HepG2 (cell line): Measurements from ENCODE around the gene SLC25A44. TPM values are rescaled to one million over a fixed set of nuclear protein-coding genes. Genes with fewer than 3 reads are reported as not detected.
A peak's percentile ranks its signal among the peaks of the same experiment; 100 is the strongest.

Source experiments
- ATAC-seq: fragments of 200-7000 bp; cut with Tn5 transposase; 3 replicates; pipeline ENCODE4 v1.9.1; 2020; ENCODE audit warnings: mild to moderate bottlenecking, moderate library complexity
- BruUV-seq: library from RNA; stranded (reverse); fragments of 400-500 nt; replicated peaks from 2 replicates; lab custom pipeline; 2021; lab: Mats Ljungman, UMichigan
- CTCF ChIA-PET: fragments of 300-600 bp; formaldehyde crosslinking; extraction: SDS; loops from one replicate; lab custom pipeline; 2021; ENCODE audit warnings: low total read pairs, inconsistent platforms, low intra/inter-chr PET ratio; lab: Yijun Ruan, JAX
- POLR2A ChIA-PET: fragments of 350-600 bp; sonication (Branson Sonifier 250); formaldehyde crosslinking; loops from one replicate; lab custom pipeline; 2020; ENCODE audit warnings: antibody characterized with exemption, inconsistent platforms; lab: Yijun Ruan, JAX
- DNase-seq: peaks from one replicate; pipeline ENCODE4 v3.0.0-alpha.2; 2015; ENCODE audit warnings: low spot score
- FAIRE-seq: peaks from 3 replicates; lab custom pipeline; 2011; peaks lifted over from hg19 to GRCh38; lab: Jason Lieb, UNC
- H2AFZ ChIP-seq: one replicate; pipeline ENCODE4 v1.6.1; 2011; ENCODE audit warnings: low read length, inconsistent platforms
- H3K27ac ChIP-seq: fragments of 300-600 bp; 3 replicates; pipeline ENCODE4 v1.8.0; 2011; ENCODE audit warnings: mixed run types, mild to moderate bottlenecking, mixed read lengths, low read length, inconsistent platforms; ENCODE audit not compliant: insufficient read depth; ENCODE audit errors: extremely low read length
- H3K27me3 ChIP-seq, 2 experiments: fragments of 200-600 bp in 1 of 2; 2 replicates in 1 of 2; 3 replicates in 1 of 2; pipeline versions ENCODE4 v1.6.0 to v1.8.0; 2011; ENCODE audit warnings: low read length in 2 of 2, mild to moderate bottlenecking in 2 of 2, moderate library complexity in 2 of 2, inconsistent platforms in 1 of 2; ENCODE audit not compliant: insufficient read depth in 2 of 2, control insufficient read depth in 1 of 2
- H3K36me3 ChIP-seq, 2 experiments: fragments of 200-600 bp in 1 of 2; replicated peaks in 1 of 2; 2 replicates in 1 of 2; 3 replicates in 1 of 2; pipeline versions ENCODE4 v1.5.1 to v1.8.0; 2011; ENCODE audit warnings: low read length in 2 of 2, inconsistent platforms in 1 of 2; ENCODE audit not compliant: insufficient read depth in 2 of 2, control insufficient read depth in 1 of 2
- H3K4me1 ChIP-seq: 2 replicates; pipeline ENCODE4 v1.5.1; 2012; ENCODE audit warnings: low read length, inconsistent platforms; ENCODE audit not compliant: insufficient read depth
- H3K4me2 ChIP-seq: 2 replicates; pipeline ENCODE4 v1.6.0; 2011; ENCODE audit warnings: low read depth, low read length, inconsistent platforms
- H3K4me3 ChIP-seq, 3 experiments: fragments of 200-600 bp in 1 of 3; sonication (generic), shearing (Covaris generic) in 1 of 3; replicated peaks in 1 of 3; 2 replicates each; pipeline ENCODE4 v1.5.1; 2011 to 2016; ENCODE audit warnings: low read length in 3 of 3, inconsistent platforms in 2 of 3, low read depth in 2 of 3, mild to moderate bottlenecking in 2 of 3, control low read depth in 1 of 3, mixed read lengths in 1 of 3; ENCODE audit not compliant: insufficient read depth in 1 of 3
- H3K79me2 ChIP-seq: one replicate; pipeline ENCODE4 v1.6.1; 2011; ENCODE audit warnings: low read length, inconsistent platforms; ENCODE audit not compliant: insufficient read depth
- H3K9ac ChIP-seq: 2 replicates; pipeline ENCODE4 v1.6.0; 2011; ENCODE audit warnings: mild to moderate bottlenecking, low read depth, low read length, inconsistent platforms; ENCODE audit not compliant: insufficient read depth
- H3K9me3 ChIP-seq: 2 replicates; pipeline ENCODE4 v1.5.1; 2012; ENCODE audit warnings: mild to moderate bottlenecking, low read length
- H4K20me1 ChIP-seq: 2 replicates; pipeline ENCODE4 v1.6.0; 2011; ENCODE audit warnings: inconsistent platforms, mild to moderate bottlenecking, low read length, moderate library complexity; ENCODE audit not compliant: insufficient read depth
- AGO2 ChIP-seq: fragments of 200-400 bp; formaldehyde crosslinking; optimal IDR thresholded peaks from 2 replicates; pipeline ENCODE3; 2017; ENCODE audit warnings: mild to moderate bottlenecking, low read depth, low read length, moderate library complexity
- BCL6 ChIP-seq: IDR thresholded peaks from 2 replicates; pipeline ENCODE4 v1.6.1; 2016; ENCODE audit warnings: missing genetic modification reagents, missing compliant biosample characterization
- CENPT ChIP-seq: sonication (generic); formaldehyde crosslinking; IDR thresholded peaks from 2 replicates; pipeline ENCODE4 v1.8.0; 2022; ENCODE audit warnings: low read depth, mild to moderate bottlenecking, moderate library complexity, missing genetic modification reagents
- HNRNPH1 ChIP-seq: fragments of 200-400 bp; formaldehyde crosslinking; optimal IDR thresholded peaks from 2 replicates; pipeline ENCODE3; 2017; ENCODE audit warnings: mild to moderate bottlenecking, low read depth, low read length
- LCORL ChIP-seq, 2 experiments: fragments of 450-650 bp in 1 of 2; sonication (generic) in 1 of 2; formaldehyde crosslinking in 1 of 2; IDR thresholded peaks; 2 replicates each; pipeline versions ENCODE4 v1.5.0 to v1.6.1; 2017 to 2020; ENCODE audit warnings: antibody characterized with exemption in 1 of 2, missing genetic modification reagents in 1 of 2
- RCOR2 ChIP-seq: IDR thresholded peaks from 2 replicates; pipeline ENCODE4 v1.6.1; 2016; ENCODE audit warnings: missing biosample characterization, missing genetic modification reagents
- ZNF678 ChIP-seq: sonication (generic); formaldehyde crosslinking; IDR thresholded peaks from 2 replicates; pipeline ENCODE4 v1.4.0; 2020; ENCODE audit warnings: mild to moderate bottlenecking, missing genetic modification reagents
- WGBS: methylation state at CpG from one replicate; pipeline ENCODE4 v1.1.6; 2017; ENCODE audit warnings: low lambda C conversion rate; 5-methylcytosine and 5-hydroxymethylcytosine counted together
- in situ Hi-C: cut with HindIII; loops from 2 replicates; pipeline ENCODE4 v1.10.0; 2017; ENCODE audit warnings: low pct_unique_long_range_greater_than_20kb; ENCODE audit not compliant: extremely low pct_ligation_motif_present
- intact Hi-C: fragments of 100-400 bp; cut with micrococcal nuclease; formaldehyde crosslinking; loops from one replicate; pipeline ENCODE4 v1.10.0; 2022; ENCODE audit not compliant: unreplicated experiment
- polyA plus RNA-seq, 8 experiments: library from polyadenylated mRNA; depleted of rRNA in 3 of 8; stranded (reverse) in 7 of 8; unstranded in 1 of 8; fragments of >200 nt; fragmentation: Illumina TruSeq in 4 of 8; extraction: Trizol in 4 of 8; gene quantifications; 2 replicates each; pipeline versions ENCODE4 v1.2.1 to v1.2.3, GENCODE V29; 2011 to 2016; ENCODE audit warnings: low read depth in 4 of 8, missing spikeins in 1 of 8, mixed read lengths in 1 of 8; ENCODE audit not compliant: insufficient read depth in 1 of 8
- total RNA-seq, 5 experiments: library from RNA; depleted of rRNA; stranded (reverse); fragments of >200 nt; fragmentation: Illumina TruSeq; extraction: Trizol; gene quantifications; 2 replicates each; pipeline ENCODE4 v1.2.3, GENCODE V29; 2016; ENCODE audit warnings: low read depth in 1 of 5

The SLC25A44 gene
- total and polyA plus RNA-seq, 2 of the 13 experiments (the other 11 are each of a cell fraction or from before 2014, with no cell fraction given), result 10.7 to 13.4 TPM

- no peak for FAIRE-seq
- no peak within 1 kb of the TSS for H3K4me2 ChIP-seq
Observed at GRCh38 chr1:156241926-156242325, 48.0 kb downstream of the SLC25A44 start, which contains the start of gene BGLAP. Gene BGLAP, plus strand, starts transcription at chr1:156242184. Its CDS starts 48 bp downstream, at chr1:156242232.

DNA sequence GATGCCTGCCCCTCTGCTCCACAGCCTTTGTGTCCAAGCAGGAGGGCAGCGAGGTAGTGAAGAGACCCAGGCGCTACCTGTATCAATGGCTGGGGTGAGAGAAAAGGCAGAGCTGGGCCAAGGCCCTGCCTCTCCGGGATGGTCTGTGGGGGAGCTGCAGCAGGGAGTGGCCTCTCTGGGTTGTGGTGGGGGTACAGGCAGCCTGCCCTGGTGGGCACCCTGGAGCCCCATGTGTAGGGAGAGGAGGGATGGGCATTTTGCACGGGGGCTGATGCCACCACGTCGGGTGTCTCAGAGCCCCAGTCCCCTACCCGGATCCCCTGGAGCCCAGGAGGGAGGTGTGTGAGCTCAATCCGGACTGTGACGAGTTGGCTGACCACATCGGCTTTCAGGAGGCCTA lies 48.8 kb downstream of the SLC25A44 start:
- H3K79me2 ChIP-seq, result no peaks in the 10 kb centered on the region
- DNase-seq (no peak), ATAC-seq (no peak), FAIRE-seq (no peak)
- H3K4me2 ChIP-seq, result no peak overlapping the region
- H3K4me1 ChIP-seq, result peaks cover 28% of the 10 kb centered on the region
- no peak overlapping the region for H3K27ac ChIP-seq
- no peaks in the 10 kb centered on the region for H3K27me3 ChIP-seq
- H3K9ac ChIP-seq, result no peak overlapping the region
- ChIA-PET POLR2A (no interaction called here), CTCF (no interaction called here)
- H2AFZ ChIP-seq, result no peak overlapping the region
- WGBS, result 87% methylated on average over 9 of the region's 10 CpGs
- in situ Hi-C loops, result no loop called here
- no peaks in the 10 kb centered on the region for H3K9me3 ChIP-seq
- no TSS peak for BruUV-seq
- intact Hi-C loops, result no loop called here
- no peak overlapping the region for H3K4me3 ChIP-seq
- no peaks in the 10 kb centered on the region for H4K20me1 ChIP-seq
- H3K36me3 ChIP-seq, result peaks cover 10 to 20% of the 10 kb centered on the region in 2 experiments
- TF ChIP-seq AGO2 (peak; percentile 24), BCL6 (CRISPR knock-in tag) (no peak), RCOR2 (CRISPR knock-in tag) (no peak)

More at GRCh38 chr1:156241926-156242325, 48.0 kb downstream of the SLC25A44 start, which contains the start of gene BGLAP:
- intact Hi-C loops, result no loop called here
- WGBS, result no CpG with 5 or more reads among the region's 14 CpGs
- no TSS peak for BruUV-seq
- H3K27me3 ChIP-seq, result no peaks in the 10 kb centered on the region
- TF ChIP-seq CENPT (CRISPR knock-in tag), result no peak
- no peak for TF ChIP-seq ZNF678 (CRISPR knock-in tag)
- peak; percentile 83 for TF ChIP-seq AGO2
- TF ChIP-seq HNRNPH1, result no peak
- no peak for TF ChIP-seq LCORL (IDR thresholded peaks at IDR 0.05)
- TF ChIP-seq LCORL (CRISPR knock-in tag; IDR thresholded peaks at IDR 0.05), result no peak
- TF ChIP-seq, all 625 proteins: peak for 1
- no peaks in the 10 kb centered on the region for H3K79me2 ChIP-seq
- no peak within 1 kb of the TSS for H3K4me3 ChIP-seq
- POLR2A ChIA-PET, result no interaction called here
- H3K36me3 ChIP-seq, result peaks cover 10 to 25% of the 10 kb centered on the region in 2 experiments
- ATAC-seq, result no peak
- no peak for DNase-seq
- H2AFZ ChIP-seq, result no peak within 1 kb of the TSS
- no peak within 1 kb of the TSS for H3K9ac ChIP-seq
- no peaks in the 10 kb centered on the region for H3K9me3 ChIP-seq
- no peak within 1 kb of the TSS for H3K27ac ChIP-seq
- in situ Hi-C loops, result no loop called here
- H4K20me1 ChIP-seq, result no peaks in the 10 kb centered on the region
- CTCF ChIA-PET, result no interaction called here
- H3K4me1 ChIP-seq, result peaks cover 20% of the 10 kb centered on the region
